ENCODE data around the gene H2BW2.

- TF ChIP-seq CTCF (IDR thresholded peaks at IDR 0.05) (no peak), POLR2A (IDR thresholded peaks at IDR 0.05) (no peak)
Observed at GRCh38 chrX:104085477-104085876, 45.7 kb downstream of the H2BW2 start.
